DMS53 (cell line): Measurements from ENCODE around the gene LIPC.

ENCODE experiments used
- DNase-seq: peaks from one replicate; lab custom pipeline; 2025; lab: John Stamatoyannopoulos, UW

Gene LIPC

GRCh38 chr15:58517682-58518525 is 86.1 kb downstream of the LIPC start:
- DNase-seq: no peak

GRCh38 chr15:58518626-58519025 is 86.8 kb downstream of the LIPC start:
- DNase-seq: no peak

DNA sequence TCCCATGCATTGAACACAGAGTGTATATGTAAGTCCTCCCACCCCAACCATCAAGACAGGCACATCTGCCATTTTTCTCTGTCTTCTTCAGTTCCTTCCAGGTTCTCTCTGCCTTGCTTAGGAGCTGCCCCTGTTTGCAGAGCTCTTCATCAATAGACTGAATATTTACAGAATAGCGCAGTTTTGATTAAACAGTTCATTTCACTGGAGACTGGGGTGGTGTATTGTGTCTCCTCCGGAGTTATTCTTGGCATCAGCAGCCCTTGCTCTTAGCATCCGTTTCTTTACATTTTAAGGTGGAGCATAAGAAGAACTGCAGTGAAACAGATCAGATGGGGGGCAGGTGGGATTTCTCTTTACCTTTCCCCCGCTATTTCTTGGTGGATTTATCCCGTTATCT is 87.7 kb downstream of the LIPC start:
- DNase-seq: no peak

GRCh38 chr15:58520464-58520863 is 88.7 kb downstream of the LIPC start:
- no peak for DNase-seq

DNA sequence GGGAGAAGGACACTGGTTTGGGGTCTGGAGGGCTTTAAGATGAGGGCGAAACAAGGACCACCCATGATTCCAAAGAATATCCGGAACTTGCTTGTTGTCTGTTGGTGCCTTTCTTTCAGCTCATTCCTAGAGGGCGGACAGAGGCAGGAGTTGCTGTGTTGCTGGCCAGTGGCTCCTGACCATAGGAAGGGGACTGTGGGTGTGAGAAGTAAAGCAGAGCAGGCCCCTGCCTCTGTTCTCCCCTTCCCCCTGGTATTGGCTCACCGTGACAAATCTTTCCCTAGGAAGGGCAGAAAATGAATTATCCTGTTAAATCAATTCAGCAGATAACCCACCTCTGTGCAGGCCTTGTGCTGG is 89.1 kb downstream of the LIPC start:
- DNase-seq: no peak

GRCh38 chr15:58521293-58521991 is 89.7 kb downstream of the LIPC start:
- peak; percentile 54 for DNase-seq

GRCh38 chr15:58522391-58522790 is 90.6 kb downstream of the LIPC start:
- DNase-seq: no peak

GRCh38 chr15:58522865-58523264 is 91.1 kb downstream of the LIPC start:
- no peak for DNase-seq

DNA sequence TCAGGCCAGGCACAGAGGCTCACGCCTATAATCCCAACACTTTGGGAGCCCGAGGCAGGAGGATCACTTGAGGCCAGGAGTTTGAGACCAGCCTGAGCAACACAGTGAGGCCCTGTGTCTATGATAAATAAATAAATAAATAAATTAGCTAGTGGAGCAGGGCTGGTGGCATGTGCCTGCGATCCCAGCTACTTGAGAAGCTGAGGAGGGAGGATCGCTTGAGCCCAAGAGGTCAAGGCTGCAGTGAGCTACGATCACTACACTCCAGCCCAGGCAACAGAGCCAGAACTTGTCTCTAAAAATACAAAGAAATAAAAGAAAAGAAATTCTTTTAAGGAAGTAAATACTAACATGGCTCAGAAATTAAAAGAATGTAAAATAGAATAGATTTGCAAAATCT is 91.8 kb downstream of the LIPC start:
- no peak for DNase-seq

DNA sequence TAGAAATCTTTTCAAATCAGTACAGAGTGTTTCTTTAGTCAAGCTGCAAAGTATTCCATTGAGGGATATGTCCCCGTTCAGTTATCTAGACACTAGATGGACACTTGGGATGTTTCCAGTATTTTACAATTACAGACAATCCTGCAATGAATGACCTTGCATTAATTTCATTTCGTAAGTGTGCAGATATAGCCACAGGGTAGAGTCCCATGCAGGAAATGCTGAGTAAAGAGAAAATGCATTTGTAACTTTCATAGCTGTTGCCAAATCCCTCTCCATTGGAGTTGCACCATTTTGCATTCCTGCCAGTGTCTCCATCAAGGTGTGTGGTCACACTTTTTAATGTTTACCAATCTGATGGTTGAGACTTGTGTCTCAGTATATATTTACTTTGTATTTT is 92.5 kb downstream of the LIPC start:
- no peak for DNase-seq

- no peak for DNase-seq
Measured at GRCh38 chr15:58525991-58526421, 94.2 kb downstream of the LIPC start.

- no peak for DNase-seq
Measured at GRCh38 chr15:58526647-58527192, 94.9 kb downstream of the LIPC start.

GRCh38 chr15:58527573-58528187 is 95.9 kb downstream of the LIPC start:
- DNase-seq: no peak

GRCh38 chr15:58528188-58528870 is 96.5 kb downstream of the LIPC start:
- DNase-seq: no peak

GRCh38 chr15:58529041-58529440 is 97.2 kb downstream of the LIPC start:
- DNase-seq: no peak

- no peak for DNase-seq
Measured at GRCh38 chr15:58530056-58530590, 98.3 kb downstream of the LIPC start.

GRCh38 chr15:58532126-58532525 is 100.3 kb downstream of the LIPC start:
- DNase-seq: no peak

DNA sequence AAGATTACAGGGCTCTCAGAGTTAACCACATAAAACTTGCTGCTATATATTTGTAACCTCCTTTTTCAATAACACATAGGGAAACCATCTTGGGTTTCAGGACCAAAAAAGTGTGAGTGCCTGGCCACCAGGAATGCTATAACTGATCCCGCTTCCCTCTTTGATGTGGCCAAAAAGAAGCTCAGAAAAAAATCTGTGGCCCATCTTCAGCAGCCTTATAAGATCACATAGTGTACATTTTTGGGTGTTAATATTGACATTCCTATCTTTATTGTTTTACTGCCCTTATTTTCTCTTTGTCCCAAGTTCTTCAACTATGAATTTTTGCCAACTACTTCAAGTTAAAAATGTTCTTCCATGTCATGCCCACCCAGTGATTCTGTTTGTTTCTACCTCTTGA is 102.8 kb downstream of the LIPC start:
- no peak for DNase-seq

DNA sequence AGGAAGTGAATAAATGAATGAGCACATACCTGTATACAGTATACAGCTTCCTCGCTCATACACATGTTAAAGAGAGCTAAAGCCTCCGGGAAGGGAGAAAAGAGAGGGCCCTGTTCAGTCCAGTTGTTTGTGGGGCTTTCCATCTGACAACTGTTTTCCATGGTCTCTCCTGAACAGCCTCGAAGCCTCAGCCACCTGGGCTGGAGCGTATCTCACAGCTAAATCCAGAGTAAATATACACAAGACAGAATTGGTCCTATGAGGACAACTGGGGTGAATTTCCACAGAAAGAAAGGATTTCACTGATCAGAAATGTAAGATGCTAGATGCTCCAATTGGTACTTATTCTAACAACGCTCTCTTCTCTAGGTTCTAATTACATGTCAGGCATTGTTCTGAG is 103.5 kb downstream of the LIPC start:
- peak; percentile 54 for DNase-seq

GRCh38 chr15:58535894-58536293 is 104.1 kb downstream of the LIPC start:
- peak; percentile 13 for DNase-seq

DNA sequence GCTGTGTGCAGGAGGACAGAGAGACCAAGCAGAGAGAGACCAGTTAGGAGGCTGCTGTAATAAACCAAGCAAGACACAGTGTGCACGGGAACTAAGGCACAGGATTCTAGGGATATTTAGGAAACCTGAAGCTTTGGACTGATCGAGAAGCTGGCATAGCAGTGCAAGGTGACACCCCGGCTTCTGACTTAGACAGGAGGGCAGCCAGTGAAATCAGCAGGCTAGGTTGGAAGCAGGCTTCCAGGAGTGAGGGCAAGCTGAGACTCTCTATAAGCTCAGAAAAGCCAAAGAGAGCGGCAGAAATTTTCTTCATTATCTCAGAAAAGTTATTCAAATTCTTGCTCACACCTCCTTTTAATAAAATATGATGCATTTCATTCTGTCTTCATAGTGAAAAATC is 104.6 kb downstream of the LIPC start:
- no peak for DNase-seq

GRCh38 chr15:58537033-58537432 is 105.2 kb downstream of the LIPC start:
- DNase-seq: no peak
